Measurements from ENCODE around the gene ARID3B. TPM values are rescaled to one million over a fixed set of nuclear protein-coding genes. Genes with fewer than 3 reads are reported as not detected.

ARID3B gene
- polyA plus RNA-seq, 2 donors: 2.6 to 5.0 TPM

DNA sequence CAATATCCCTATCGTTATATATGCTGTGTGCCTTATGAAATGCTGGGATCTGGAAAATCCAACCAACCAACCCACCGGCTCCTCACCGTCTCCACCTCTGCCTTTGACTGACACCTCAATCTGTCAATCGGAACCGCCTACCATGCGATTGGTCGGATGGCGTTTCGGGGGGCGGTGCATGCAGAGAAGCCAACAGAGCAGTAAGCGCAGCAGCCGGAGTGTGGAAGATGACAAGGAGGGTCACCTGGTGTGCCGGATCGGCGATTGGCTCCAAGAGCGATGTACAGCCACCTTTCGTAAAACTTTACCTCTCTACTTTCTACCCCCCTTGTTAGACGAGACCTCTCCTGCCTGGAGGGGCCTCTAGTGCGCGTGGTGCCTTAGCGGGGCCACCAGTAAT, 80.9 kb downstream of the ARID3B start:
- Histone ChIP-seq H3K4me3 (ENCODE audit: low read depth in 1 of 2, low read length in 2 of 2) (peak overlapping the region in 1 of 2 donors; percentile 5), H3K4me1 (ENCODE audit: control insufficient read depth in 2 of 2, insufficient read depth in 2 of 2, low read length in 1 of 2) (peaks cover 4 to 11% of the 10 kb centered on the region in 2 donors), H3K36me3 (ENCODE audit: control insufficient read depth in 2 of 2, insufficient read depth in 2 of 2, low read length in 1 of 2) (peaks cover 60 to 76% of the 10 kb centered on the region in 2 donors), H3K9me3 (ENCODE audit: control insufficient read depth in 2 of 2, insufficient read depth in 1 of 2, low read depth in 1 of 2, low read length in 1 of 2) (no peaks in the 10 kb centered on the region), H3K27me3 (ENCODE audit: control insufficient read depth in 1 of 2, insufficient read depth in 2 of 2, low read length in 2 of 2) (no peaks in the 10 kb centered on the region), H3K27ac (ENCODE audit: low read depth in 2 of 2, low read length in 1 of 2) (no peak overlapping the region)
- 87 to 88% methylated on average over 21 of the region's 21 CpGs for WGBS, 2 donors

GRCh38 chr15:74622758-74623157, 81.7 kb downstream of the ARID3B start:
- no peaks in the 10 kb centered on the region for H3K27me3 ChIP-seq (ENCODE audit: control insufficient read depth in 1 of 2, insufficient read depth in 2 of 2, low read length in 2 of 2)
- no peaks in the 10 kb centered on the region for H3K9me3 ChIP-seq (ENCODE audit: control insufficient read depth in 2 of 2, insufficient read depth in 1 of 2, low read depth in 1 of 2, low read length in 1 of 2)
- H3K36me3 ChIP-seq (ENCODE audit: control insufficient read depth in 2 of 2, insufficient read depth in 2 of 2, low read length in 1 of 2): peaks cover 68 to 85% of the 10 kb centered on the region in 2 donors
- no peak overlapping the region for H3K27ac ChIP-seq (ENCODE audit: low read depth in 2 of 2, low read length in 1 of 2)
- H3K4me3 ChIP-seq (ENCODE audit: low read depth in 1 of 2, low read length in 2 of 2): no peak overlapping the region
- peaks cover 4 to 11% of the 10 kb centered on the region in 2 donors for H3K4me1 ChIP-seq (ENCODE audit: control insufficient read depth in 2 of 2, insufficient read depth in 2 of 2, low read length in 1 of 2)
- WGBS, 2 donors: 87 to 94% methylated on average over 3 of the region's 3 CpGs

DNA sequence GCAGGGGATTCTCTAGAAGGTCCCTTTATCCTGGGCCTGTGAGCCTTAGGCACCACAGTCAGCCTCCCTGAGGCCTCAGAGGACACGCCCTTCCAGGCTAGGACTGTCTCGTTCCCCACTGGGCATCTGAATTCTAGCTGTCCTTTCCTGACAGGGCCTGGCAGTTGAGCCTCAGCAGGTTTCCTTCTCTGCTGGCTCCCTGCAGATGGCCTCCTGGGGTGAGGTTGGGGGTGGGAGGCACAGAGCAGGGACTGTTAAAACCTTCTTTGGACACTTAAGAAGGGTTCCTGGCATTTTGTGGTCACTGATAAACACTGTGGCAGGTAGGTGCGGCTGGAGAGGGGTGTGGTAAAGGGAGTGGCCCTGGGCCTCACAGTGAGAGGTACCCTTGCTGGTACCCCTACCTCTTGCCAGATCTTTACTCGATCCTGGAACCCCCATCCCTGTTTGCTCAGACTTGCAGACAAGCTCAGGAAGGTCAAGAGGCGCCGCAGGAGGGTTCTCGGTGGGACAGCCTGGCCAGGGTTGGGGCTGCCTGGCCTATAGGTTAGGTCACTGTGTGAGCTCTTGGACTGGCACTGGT, 83.1 kb downstream of the ARID3B start:
- Histone ChIP-seq H3K27me3 (ENCODE audit: control insufficient read depth in 1 of 2, insufficient read depth in 2 of 2, low read length in 2 of 2) (no peaks in the 10 kb centered on the region), H3K27ac (ENCODE audit: low read depth in 2 of 2, low read length in 1 of 2) (no peak overlapping the region), H3K9me3 (ENCODE audit: control insufficient read depth in 2 of 2, insufficient read depth in 1 of 2, low read depth in 1 of 2, low read length in 1 of 2) (no peaks in the 10 kb centered on the region), H3K4me3 (ENCODE audit: low read depth in 1 of 2, low read length in 2 of 2) (no peak overlapping the region), H3K36me3 (ENCODE audit: control insufficient read depth in 2 of 2, insufficient read depth in 2 of 2, low read length in 1 of 2) (peaks cover 76 to 95% of the 10 kb centered on the region in 2 donors), H3K4me1 (ENCODE audit: control insufficient read depth in 2 of 2, insufficient read depth in 2 of 2, low read length in 1 of 2) (peaks cover 0 to 7% of the 10 kb centered on the region in 2 donors)
- WGBS, 2 donors: 75 to 79% methylated on average over 7 of the region's 7 CpGs

GRCh38 chr15:74625693-74626092, 84.7 kb downstream of the ARID3B start:
- Histone ChIP-seq H3K36me3 (ENCODE audit: control insufficient read depth in 2 of 2, insufficient read depth in 2 of 2, low read length in 1 of 2) (peaks cover 74 to 87% of the 10 kb centered on the region in 2 donors), H3K9me3 (ENCODE audit: control insufficient read depth in 2 of 2, insufficient read depth in 1 of 2, low read depth in 1 of 2, low read length in 1 of 2) (no peaks in the 10 kb centered on the region), H3K27me3 (ENCODE audit: control insufficient read depth in 1 of 2, insufficient read depth in 2 of 2, low read length in 2 of 2) (no peaks in the 10 kb centered on the region), H3K27ac (ENCODE audit: low read depth in 2 of 2, low read length in 1 of 2) (no peak overlapping the region), H3K4me3 (ENCODE audit: low read depth in 1 of 2, low read length in 2 of 2) (no peak overlapping the region), H3K4me1 (ENCODE audit: control insufficient read depth in 2 of 2, insufficient read depth in 2 of 2, low read length in 1 of 2) (peaks cover 0 to 5% of the 10 kb centered on the region in 2 donors)
- WGBS, 2 donors: 83 to 85% methylated on average over 6 of the region's 6 CpGs

- Histone ChIP-seq H3K9me3 (ENCODE audit: control insufficient read depth in 2 of 2, insufficient read depth in 1 of 2, low read depth in 1 of 2, low read length in 1 of 2) (no peaks in the 10 kb centered on the region), H3K4me1 (ENCODE audit: control insufficient read depth in 2 of 2, insufficient read depth in 2 of 2, low read length in 1 of 2) (peaks cover 0 to 2% of the 10 kb centered on the region in 2 donors), H3K4me3 (ENCODE audit: low read depth in 1 of 2, low read length in 2 of 2) (no peak overlapping the region), H3K27me3 (ENCODE audit: control insufficient read depth in 1 of 2, insufficient read depth in 2 of 2, low read length in 2 of 2) (no peaks in the 10 kb centered on the region), H3K27ac (ENCODE audit: low read depth in 2 of 2, low read length in 1 of 2) (no peak overlapping the region), H3K36me3 (ENCODE audit: control insufficient read depth in 2 of 2, insufficient read depth in 2 of 2, low read length in 1 of 2) (peaks cover 74 to 86% of the 10 kb centered on the region in 2 donors)
- 90 to 93% methylated on average over 7 of the region's 7 CpGs for WGBS, 2 donors
Observed at GRCh38 chr15:74626336-74626735, 85.3 kb downstream of the ARID3B start.

GRCh38 chr15:74626752-74627692, 86.0 kb downstream of the ARID3B start:
- H3K9me3 ChIP-seq (ENCODE audit: control insufficient read depth in 2 of 2, insufficient read depth in 1 of 2, low read depth in 1 of 2, low read length in 1 of 2): no peaks in the 10 kb centered on the region
- H3K27ac ChIP-seq (ENCODE audit: low read depth in 2 of 2, low read length in 1 of 2): no peak overlapping the region
- H3K27me3 ChIP-seq (ENCODE audit: control insufficient read depth in 1 of 2, insufficient read depth in 2 of 2, low read length in 2 of 2): no peaks in the 10 kb centered on the region
- H3K36me3 ChIP-seq (ENCODE audit: control insufficient read depth in 2 of 2, insufficient read depth in 2 of 2, low read length in 1 of 2): peaks cover 71 to 82% of the 10 kb centered on the region in 2 donors
- WGBS, 2 donors: 83 to 87% methylated on average over 10 of the region's 10 CpGs
- H3K4me3 ChIP-seq (ENCODE audit: low read depth in 1 of 2, low read length in 2 of 2): no peak overlapping the region
- H3K4me1 ChIP-seq (ENCODE audit: control insufficient read depth in 2 of 2, insufficient read depth in 2 of 2, low read length in 1 of 2): no peaks in the 10 kb centered on the region

DNA sequence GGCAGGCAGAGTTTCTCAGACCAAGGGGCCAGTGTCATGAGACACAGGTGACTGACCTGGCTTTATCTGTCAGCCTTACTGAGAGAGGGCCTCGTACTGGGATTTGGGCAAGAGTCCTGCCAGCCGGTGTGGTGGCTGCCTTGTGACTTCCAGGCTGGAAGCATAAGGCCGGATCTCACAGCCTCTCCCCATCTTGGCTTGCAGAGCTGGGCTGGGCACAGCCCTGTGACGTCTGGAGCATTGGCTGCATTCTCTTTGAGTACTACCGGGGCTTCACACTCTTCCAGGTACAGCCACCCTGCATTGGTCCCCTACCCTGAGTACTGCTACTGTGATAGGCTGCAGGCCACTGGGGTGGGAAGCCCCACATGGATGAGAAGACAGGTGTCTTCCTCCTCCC, 86.7 kb downstream of the ARID3B start:
- H3K4me3 ChIP-seq (ENCODE audit: low read depth in 1 of 2, low read length in 2 of 2): no peak overlapping the region
- WGBS, 2 donors: 73 to 80% methylated on average over 5 of the region's 5 CpGs
- peaks cover 67 to 83% of the 10 kb centered on the region in 2 donors for H3K36me3 ChIP-seq (ENCODE audit: control insufficient read depth in 2 of 2, insufficient read depth in 2 of 2, low read length in 1 of 2)
- no peaks in the 10 kb centered on the region for H3K4me1 ChIP-seq (ENCODE audit: control insufficient read depth in 2 of 2, insufficient read depth in 2 of 2, low read length in 1 of 2)
- no peak overlapping the region for H3K27ac ChIP-seq (ENCODE audit: low read depth in 2 of 2, low read length in 1 of 2)
- H3K9me3 ChIP-seq (ENCODE audit: control insufficient read depth in 2 of 2, insufficient read depth in 1 of 2, low read depth in 1 of 2, low read length in 1 of 2): no peaks in the 10 kb centered on the region
- H3K27me3 ChIP-seq (ENCODE audit: control insufficient read depth in 1 of 2, insufficient read depth in 2 of 2, low read length in 2 of 2): no peaks in the 10 kb centered on the region

DNA sequence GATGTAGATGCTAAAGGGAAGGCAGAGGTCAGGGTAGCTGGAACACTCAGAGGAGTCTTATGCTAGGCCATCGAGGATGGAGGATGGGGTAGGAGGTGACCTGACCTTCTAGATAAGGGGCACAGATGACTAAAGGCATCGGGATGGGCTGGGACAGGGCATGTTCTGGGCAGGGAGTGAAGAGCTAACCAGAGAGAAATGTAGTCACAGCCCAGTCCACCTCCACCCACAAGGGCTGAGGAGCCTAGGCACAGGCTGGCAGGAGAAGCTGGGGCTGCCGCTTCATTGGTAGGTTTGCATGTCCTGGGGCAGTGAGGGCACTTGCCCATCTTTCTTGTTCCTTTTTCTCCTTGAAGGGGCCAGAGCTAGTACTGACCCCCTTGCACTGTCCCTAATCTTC, 87.2 kb downstream of the ARID3B start:
- 64 to 71% methylated on average over 3 of the region's 3 CpGs for WGBS, 2 donors
- H3K36me3 ChIP-seq (ENCODE audit: control insufficient read depth in 2 of 2, insufficient read depth in 2 of 2, low read length in 1 of 2): peaks cover 65 to 81% of the 10 kb centered on the region in 2 donors
- H3K27ac ChIP-seq (ENCODE audit: low read depth in 2 of 2, low read length in 1 of 2): no peak overlapping the region
- no peaks in the 10 kb centered on the region for H3K27me3 ChIP-seq (ENCODE audit: control insufficient read depth in 1 of 2, insufficient read depth in 2 of 2, low read length in 2 of 2)
- H3K9me3 ChIP-seq (ENCODE audit: control insufficient read depth in 2 of 2, insufficient read depth in 1 of 2, low read depth in 1 of 2, low read length in 1 of 2): no peaks in the 10 kb centered on the region
- no peak overlapping the region for H3K4me3 ChIP-seq (ENCODE audit: low read depth in 1 of 2, low read length in 2 of 2)
- H3K4me1 ChIP-seq (ENCODE audit: control insufficient read depth in 2 of 2, insufficient read depth in 2 of 2, low read length in 1 of 2): no peaks in the 10 kb centered on the region

DNA sequence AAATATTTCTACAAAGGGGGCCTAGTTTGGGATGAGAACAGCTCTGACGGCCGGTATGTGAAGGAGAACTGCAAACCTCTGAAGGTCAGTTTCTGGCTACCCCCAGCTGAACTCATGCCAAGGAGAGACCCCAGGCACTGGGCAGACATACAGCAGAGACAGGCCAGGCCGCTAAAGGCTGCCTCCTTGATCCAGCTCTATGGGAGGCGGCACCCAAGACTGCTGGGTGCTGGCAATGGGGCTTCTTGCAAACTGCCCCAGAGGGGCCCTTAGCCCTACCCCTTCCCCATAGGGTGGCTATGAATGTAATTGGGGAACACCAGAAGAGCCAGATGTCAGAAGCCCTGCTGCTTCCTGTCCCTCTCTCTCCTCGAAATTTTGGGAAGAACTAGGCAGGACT, 87.9 kb downstream of the ARID3B start:
- H3K27ac ChIP-seq (ENCODE audit: low read depth in 2 of 2, low read length in 1 of 2): no peak overlapping the region
- H3K4me1 ChIP-seq (ENCODE audit: control insufficient read depth in 2 of 2, insufficient read depth in 2 of 2, low read length in 1 of 2): no peaks in the 10 kb centered on the region
- no peaks in the 10 kb centered on the region for H3K9me3 ChIP-seq (ENCODE audit: control insufficient read depth in 2 of 2, insufficient read depth in 1 of 2, low read depth in 1 of 2, low read length in 1 of 2)
- no peak overlapping the region for H3K4me3 ChIP-seq (ENCODE audit: low read depth in 1 of 2, low read length in 2 of 2)
- WGBS, 2 donors: 65 to 66% methylated on average over 5 of the region's 5 CpGs
- H3K36me3 ChIP-seq (ENCODE audit: control insufficient read depth in 2 of 2, insufficient read depth in 2 of 2, low read length in 1 of 2): peaks cover 59 to 78% of the 10 kb centered on the region in 2 donors
- H3K27me3 ChIP-seq (ENCODE audit: control insufficient read depth in 1 of 2, insufficient read depth in 2 of 2, low read length in 2 of 2): no peaks in the 10 kb centered on the region

Data from esophagus (tissue), 2 donors.